GM18507 (cell line): Measurements from ENCODE around the gene TBX3.

ENCODE experiments used
- DNase-seq: peaks from one replicate; pipeline ENCODE4 v3.0.0; 2011; ENCODE audit warnings: low read depth; ENCODE audit not compliant: insufficient read length; ENCODE audit errors: extremely low spot score
- FAIRE-seq: peaks from 2 replicates; lab custom pipeline; 2011; peaks lifted over from hg19 to GRCh38; lab: Jason Lieb, UNC

Gene TBX3

DNA sequence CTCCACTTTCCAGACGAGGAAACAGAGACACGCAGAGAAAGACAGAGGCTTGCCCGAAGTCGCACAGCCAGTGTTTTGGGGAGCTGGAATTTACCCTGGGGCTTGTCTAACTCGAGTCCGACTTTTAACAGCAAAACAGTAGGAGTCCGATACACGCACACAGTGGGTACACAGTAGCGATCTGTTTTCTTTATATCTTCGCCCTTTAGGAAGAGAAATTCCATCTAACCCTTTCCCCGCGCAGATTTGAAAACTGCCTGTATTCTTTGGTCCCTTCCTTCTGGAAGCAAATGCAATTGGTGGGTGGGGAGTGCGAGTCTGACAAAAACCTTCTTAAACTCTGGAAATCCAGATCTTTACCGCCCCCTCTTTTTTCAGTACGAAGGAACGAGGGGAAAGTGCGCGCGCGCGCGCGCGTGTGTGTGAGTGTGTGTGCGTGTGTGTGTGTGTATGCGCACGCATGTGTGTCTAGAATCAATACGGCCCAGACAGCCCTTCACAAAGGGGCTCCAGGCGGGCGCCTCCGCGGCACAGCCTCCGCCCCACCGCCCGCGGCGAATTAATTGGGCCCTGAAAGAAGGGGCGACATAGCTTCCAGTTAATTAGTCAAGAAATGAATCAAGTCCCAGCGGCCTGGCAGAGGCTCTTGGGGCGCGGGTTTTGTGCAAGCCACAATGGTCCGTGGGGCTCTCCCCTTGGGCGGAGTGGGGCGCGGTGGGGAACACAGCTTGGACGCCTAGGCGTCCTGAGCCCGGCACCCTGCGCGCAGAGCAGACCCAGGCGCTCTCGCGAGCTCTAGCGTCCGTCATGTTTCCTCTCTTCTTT, 14.0 kb upstream of the TBX3 start:
- DNase-seq = no peak
- no peak for FAIRE-seq

GRCh38 chr12:114697243-114697716, 13.3 kb upstream of the TBX3 start:
- FAIRE-seq (no peak), DNase-seq (no peak)

DNA sequence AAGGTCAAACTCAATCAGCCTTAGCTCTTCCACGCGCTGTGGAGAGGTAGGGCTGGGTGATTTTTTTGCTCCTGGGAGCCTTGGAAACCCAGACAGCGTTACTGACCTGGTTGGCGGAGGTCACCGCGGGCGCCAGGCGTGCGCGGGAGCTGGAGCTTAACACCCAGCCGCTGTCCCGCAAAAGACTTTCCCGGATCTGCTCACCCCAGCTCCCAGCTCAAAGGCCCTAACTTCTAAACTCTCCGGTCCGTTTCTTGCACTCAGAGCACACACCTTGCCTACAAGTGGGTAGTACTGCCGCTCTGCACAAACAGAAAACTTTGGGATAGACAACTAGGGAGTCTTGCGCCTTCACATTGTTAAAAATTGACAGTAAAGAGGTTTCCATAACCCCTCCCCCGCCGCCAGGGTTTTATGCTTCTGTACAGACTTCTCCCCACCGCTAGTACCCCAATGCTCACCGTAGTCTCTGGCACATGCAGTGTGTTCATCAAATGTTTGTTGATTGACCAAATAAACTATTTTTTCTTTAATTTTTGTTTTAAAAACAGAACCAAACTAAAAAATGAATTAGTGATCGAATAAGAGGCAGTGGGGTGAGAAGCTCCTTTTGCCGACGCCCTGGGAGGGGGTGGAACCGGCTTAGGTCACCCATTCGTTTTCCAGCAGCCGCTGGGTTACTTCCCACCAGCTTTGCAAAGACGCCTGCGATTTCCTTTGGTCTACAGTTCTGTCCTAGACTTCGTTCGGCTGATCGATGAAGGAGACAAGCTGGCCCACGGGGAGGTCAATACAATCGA, 12.7 kb upstream of the TBX3 start:
- DNase-seq (no peak), FAIRE-seq (no peak)

- FAIRE-seq (no peak), DNase-seq (no peak)
Observed at GRCh38 chr12:114695305-114695592, 11.3 kb upstream of the TBX3 start.

- DNase-seq (no peak), FAIRE-seq (no peak)
Observed at GRCh38 chr12:114694436-114695304, 10.7 kb upstream of the TBX3 start.

DNA sequence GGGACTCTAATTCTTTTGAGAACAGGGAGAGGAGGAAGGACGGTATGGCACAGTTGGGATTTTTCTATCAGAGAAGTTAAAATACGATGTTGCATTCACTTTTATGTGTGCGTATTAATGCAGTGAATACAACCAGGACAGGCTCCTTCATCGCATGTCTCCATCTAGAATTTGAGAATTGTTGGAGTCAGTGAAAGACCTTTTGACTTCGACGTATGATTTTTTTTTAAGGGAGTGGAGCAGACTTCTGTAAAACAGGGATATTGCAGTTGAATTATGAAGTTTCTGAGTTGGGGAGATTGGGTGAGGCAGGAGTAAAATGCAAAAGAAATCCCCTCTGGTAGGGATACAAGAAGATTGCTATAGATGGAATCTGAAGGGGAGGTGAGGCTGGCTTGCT, 9.6 kb upstream of the TBX3 start:
- DNase-seq = no peak
- FAIRE-seq = no peak

GRCh38 chr12:114693059-114693531, 9.1 kb upstream of the TBX3 start:
- FAIRE-seq (no peak), DNase-seq (no peak)

- FAIRE-seq (no peak), DNase-seq (no peak)
Observed at GRCh38 chr12:114692186-114693058, 8.4 kb upstream of the TBX3 start.

GRCh38 chr12:114691763-114692185, 7.8 kb upstream of the TBX3 start:
- DNase-seq = no peak

GRCh38 chr12:114691196-114691595, 7.2 kb upstream of the TBX3 start:
- DNase-seq (no peak), FAIRE-seq (no peak)

More at GRCh38 chr12:114691763-114692185, 7.8 kb upstream of the TBX3 start:
- no peak for FAIRE-seq

DNA sequence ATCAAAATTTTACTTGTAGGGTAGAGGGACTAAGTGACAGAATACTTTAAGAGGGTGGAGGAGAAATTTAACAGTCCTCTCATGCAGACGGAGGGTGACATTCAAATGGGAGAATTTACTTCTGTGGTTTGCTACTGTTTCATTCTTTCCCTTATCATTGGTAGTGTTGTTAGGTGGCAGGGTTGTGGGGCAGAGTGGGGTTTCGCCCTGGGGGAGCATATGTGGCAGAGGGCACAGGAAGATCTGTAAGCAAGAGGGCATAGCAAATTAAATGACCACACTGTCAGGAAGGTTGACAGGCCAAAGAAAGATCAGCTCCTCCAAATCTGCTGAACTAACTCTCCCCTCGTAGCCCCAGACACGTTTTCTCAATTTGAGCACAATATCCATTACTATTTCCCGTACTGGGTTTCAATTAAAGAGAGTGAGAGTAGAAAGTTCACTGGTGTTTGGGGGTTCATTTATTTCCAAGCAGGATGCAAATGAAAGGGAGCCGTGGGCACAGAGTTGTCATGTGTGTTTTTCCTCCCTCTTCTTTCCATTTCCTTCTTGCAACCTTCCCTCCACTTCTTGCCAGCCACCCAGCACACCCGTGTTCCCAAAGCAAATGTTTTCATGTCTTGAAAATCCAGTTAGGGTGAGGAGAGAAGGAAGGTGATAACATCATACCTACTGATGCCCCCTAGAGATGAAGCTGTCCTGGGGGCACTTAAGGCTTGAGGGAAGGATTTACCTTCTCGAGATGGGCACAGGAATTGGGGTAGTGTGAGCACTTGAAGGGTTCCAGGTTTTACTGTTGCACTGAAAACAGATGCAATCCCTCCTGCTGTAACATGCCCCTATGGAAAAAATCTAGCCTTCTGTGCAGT, 6.5 kb upstream of the TBX3 start:
- DNase-seq = no peak
- FAIRE-seq = no peak

GRCh38 chr12:114689075-114689994, 5.4 kb upstream of the TBX3 start:
- FAIRE-seq (no peak), DNase-seq (no peak)

DNA sequence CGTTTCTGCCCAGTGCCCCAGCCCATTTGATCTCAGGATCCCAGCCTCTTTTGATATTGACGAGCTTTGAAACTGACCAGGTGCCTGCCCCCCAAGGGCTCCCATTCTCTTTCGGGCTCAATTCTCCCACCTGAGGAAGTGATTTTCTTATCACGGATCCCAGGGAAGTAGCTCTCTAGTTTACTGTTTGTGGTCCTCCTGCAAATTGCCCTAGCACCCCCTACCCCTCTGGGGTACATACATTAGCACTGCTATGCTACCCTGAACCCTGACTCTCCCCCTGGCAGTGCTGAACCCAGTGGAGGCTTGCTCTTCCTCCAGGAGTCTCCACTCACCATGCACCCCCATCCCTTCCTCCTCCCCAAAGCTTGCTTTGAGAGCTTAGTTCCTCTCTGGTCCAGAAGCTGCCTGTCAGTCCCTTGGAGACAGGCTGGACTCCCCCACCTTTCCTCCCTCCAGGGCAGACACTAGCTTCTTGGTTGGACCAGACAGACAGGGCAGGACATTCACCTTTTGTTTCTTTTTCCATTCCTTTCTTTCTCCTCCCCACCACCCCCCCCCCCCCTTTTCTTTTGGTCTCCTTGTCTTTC, 4.4 kb upstream of the TBX3 start:
- FAIRE-seq (no peak), DNase-seq (no peak)

DNA sequence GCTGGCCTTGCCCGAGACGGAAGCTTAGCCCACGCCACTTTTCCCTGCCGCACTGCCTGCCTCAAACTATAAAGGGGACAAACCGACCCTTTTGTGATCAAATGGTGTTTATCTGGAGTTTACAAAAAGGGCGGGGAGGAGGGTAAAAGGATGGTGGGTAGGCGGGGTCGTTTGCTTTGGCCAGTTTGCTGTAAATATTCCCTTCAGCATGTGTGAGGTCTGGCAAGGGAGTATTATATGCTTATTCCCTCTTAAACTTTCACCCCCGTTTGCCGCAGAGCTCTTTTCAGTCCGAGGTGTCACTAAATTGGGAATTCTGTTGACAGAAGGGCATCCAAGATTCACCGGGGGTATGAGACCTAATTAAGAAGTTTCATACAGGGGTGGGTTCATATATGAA, 3.8 kb upstream of the TBX3 start:
- DNase-seq = no peak
- no peak for FAIRE-seq

- FAIRE-seq = no peak
- DNase-seq = no peak
Observed at GRCh38 chr12:114686773-114687500, 3.0 kb upstream of the TBX3 start.

- no peak for FAIRE-seq
Observed at GRCh38 chr12:114686426-114686772, 2.4 kb upstream of the TBX3 start.

More at GRCh38 chr12:114686426-114686772, 2.4 kb upstream of the TBX3 start:
- no peak for DNase-seq
